GM23338 (cell line): ENCODE results near the gene LINC00305.

Source experiments
- CTCF ChIP-seq, 2 experiments: fragments of 200-600 bp in 1 of 2; sonication (generic) in 1 of 2; conservative IDR thresholded peaks; 2 replicates each; pipeline versions ENCODE4 v1.5.1 to v1.6.1; 2016 to 2017; ENCODE audit warnings: antibody characterized with exemption in 2 of 2, low read depth in 2 of 2, mild to moderate bottlenecking in 2 of 2, moderate library complexity in 1 of 2
- EZH2 ChIP-seq: fragments of 200-600 bp; sonication (generic); IDR thresholded peaks from one replicate; pipeline ENCODE4 v1.8.0; 2017; ENCODE audit warnings: antibody characterized with exemption, mild to moderate bottlenecking, low read depth; ENCODE audit not compliant: unreplicated experiment
- EZH2phosphoT487 ChIP-seq: fragments of 200-600 bp; sonication (generic); IDR thresholded peaks from one replicate; pipeline ENCODE4 v1.8.1; 2018; ENCODE audit warnings: antibody characterized with exemption; ENCODE audit not compliant: unreplicated experiment
- JUNB ChIP-seq: IDR thresholded peaks from one replicate; pipeline ENCODE4 v1.6.1; 2016; ENCODE audit warnings: antibody characterized with exemption; ENCODE audit not compliant: unreplicated experiment
- POLR2AphosphoS5 ChIP-seq: IDR thresholded peaks from 2 replicates; pipeline ENCODE4 v1.6.1; 2016; ENCODE audit warnings: antibody characterized with exemption, low read depth
- REST ChIP-seq: IDR thresholded peaks from one replicate; pipeline ENCODE4 v1.6.1; 2018; ENCODE audit warnings: antibody characterized with exemption; ENCODE audit not compliant: unreplicated experiment
- ZNF462 ChIP-seq: fragments of 250-450 bp; sonication (Bioruptor Pico); IDR thresholded peaks from 2 replicates; pipeline ENCODE4 v1.5.0; 2020; ENCODE audit warnings: mild to moderate bottlenecking, moderate library complexity

GRCh38 chr18:64103986-64104385, 44.9 kb downstream of the LINC00305 start:
- TF ChIP-seq EZH2phosphoT487: no peak
- TF ChIP-seq CTCF (conservative IDR thresholded peaks at IDR 0.05; ENCODE audit: low read depth in 2 of 2): peak; percentile 67 to 73
- TF ChIP-seq JUNB: no peak
- TF ChIP-seq REST: no peak
- no peak for TF ChIP-seq POLR2AphosphoS5
- no peak for TF ChIP-seq EZH2
- TF ChIP-seq ZNF462 (CRISPR knock-in tag): no peak
